PC-9 (cell line): ENCODE data around the gene SPRYD7. TPM values are rescaled to one million over a fixed set of nuclear protein-coding genes. Genes with fewer than 3 reads are reported as not detected.

Source experiments
- BruUV-seq: library from RNA; stranded (reverse); fragments of 400-500 nt; replicated peaks from 2 replicates; lab custom pipeline; 2021; lab: Mats Ljungman, UMichigan
- CTCF ChIA-PET: fragments of 300-600 bp; sonication (Branson Sonifier 250); formaldehyde crosslinking; loops from one replicate; lab custom pipeline; 2022; ENCODE audit warnings: antibody characterized with exemption; lab: Charles Lee
- POLR2A ChIA-PET: fragments of 300-600 bp; sonication (Branson Sonifier 250); formaldehyde crosslinking; loops from one replicate; lab custom pipeline; 2022; ENCODE audit warnings: antibody characterized with exemption; ENCODE audit not compliant: unreplicated experiment; lab: Charles Lee
- DNase-seq, 2 experiments: peaks; one replicate each; pipeline versions ENCODE4 v3.0.0 to v3.0.0-alpha.2; 2015 to 2022; ENCODE audit warnings: mixed read lengths in 1 of 2
- H2AFZ ChIP-seq: fragments of 200-600 bp; sonication (generic); 2 replicates; pipeline ENCODE4 v1.8.1; 2017; ENCODE audit warnings: antibody characterized with exemption
- H3F3A ChIP-seq: fragments of 200-600 bp; sonication (generic); 2 replicates; pipeline ENCODE4 v1.8.1; 2017; ENCODE audit warnings: antibody characterized with exemption, mild to moderate bottlenecking, low read depth; ENCODE audit not compliant: insufficient read depth
- H3K27ac ChIP-seq: fragments of 200-600 bp; sonication (generic); 2 replicates; pipeline ENCODE4 v1.6.1; 2016; ENCODE audit warnings: mixed run types
- H3K27me3 ChIP-seq: fragments of 200-600 bp; sonication (generic); 2 replicates; pipeline ENCODE4 v1.6.1; 2016; ENCODE audit warnings: low read depth, mixed run types; ENCODE audit not compliant: insufficient read depth
- H3K36me3 ChIP-seq: fragments of 200-600 bp; sonication (generic); 2 replicates; pipeline ENCODE4 v1.6.1; 2016; ENCODE audit warnings: low read depth, mixed run types
- H3K4me1 ChIP-seq: fragments of 200-600 bp; sonication (generic); replicated peaks from 2 replicates; pipeline ENCODE4 v1.6.1; 2016; ENCODE audit warnings: mixed run types; ENCODE audit not compliant: insufficient read depth
- H3K4me2 ChIP-seq: fragments of 200-600 bp; sonication (generic); 2 replicates; pipeline ENCODE4 v1.6.1; 2017; ENCODE audit warnings: mixed run types
- H3K4me3 ChIP-seq: fragments of 200-600 bp; sonication (generic); 2 replicates; pipeline ENCODE4 v1.6.1; 2016; ENCODE audit warnings: mixed run types
- H3K79me2 ChIP-seq: fragments of 200-600 bp; sonication (generic); 2 replicates; pipeline ENCODE4 v1.6.1; 2017; ENCODE audit warnings: low read depth, mixed run types
- H3K9me2 ChIP-seq: fragments of 200-600 bp; sonication (generic); 2 replicates; pipeline ENCODE4 v1.8.1; 2017; ENCODE audit warnings: mild to moderate bottlenecking; ENCODE audit not compliant: insufficient read depth
- H3K9me3 ChIP-seq: fragments of 200-600 bp; sonication (generic); 2 replicates; pipeline ENCODE4 v1.8.1; 2016; ENCODE audit warnings: low read depth; ENCODE audit not compliant: insufficient read depth
- H4K20me1 ChIP-seq: fragments of 200-600 bp; sonication (generic); 2 replicates; pipeline ENCODE4 v1.8.1; 2017; ENCODE audit not compliant: insufficient read depth
- EZH2 ChIP-seq: fragments of 200-600 bp; sonication (generic); IDR thresholded peaks from 2 replicates; pipeline ENCODE4 v1.8.0; 2017; ENCODE audit warnings: antibody characterized with exemption, low read depth
- intact Hi-C: fragments of 100-400 bp; cut with micrococcal nuclease; formaldehyde crosslinking; loops from one replicate; pipeline ENCODE4 v1.10.0; 2022; ENCODE audit not compliant: unreplicated experiment
- total RNA-seq: library from RNA; stranded (reverse); gene quantifications from 2 replicates; pipeline ENCODE4 v1.2.3, GENCODE V29; 2021
- TF ChIP-seq, protein P1 (sequence below): fragments of 200-600 bp; sonication (generic); conservative IDR thresholded peaks from 2 replicates; pipeline ENCODE4 v1.6.1; 2017; ENCODE audit warnings: mixed run types, antibody characterized with exemption, mild to moderate bottlenecking, moderate library complexity

Gene SPRYD7
- total RNA-seq, 1 experiment from 2014 or later: 6.4 TPM

DNA sequence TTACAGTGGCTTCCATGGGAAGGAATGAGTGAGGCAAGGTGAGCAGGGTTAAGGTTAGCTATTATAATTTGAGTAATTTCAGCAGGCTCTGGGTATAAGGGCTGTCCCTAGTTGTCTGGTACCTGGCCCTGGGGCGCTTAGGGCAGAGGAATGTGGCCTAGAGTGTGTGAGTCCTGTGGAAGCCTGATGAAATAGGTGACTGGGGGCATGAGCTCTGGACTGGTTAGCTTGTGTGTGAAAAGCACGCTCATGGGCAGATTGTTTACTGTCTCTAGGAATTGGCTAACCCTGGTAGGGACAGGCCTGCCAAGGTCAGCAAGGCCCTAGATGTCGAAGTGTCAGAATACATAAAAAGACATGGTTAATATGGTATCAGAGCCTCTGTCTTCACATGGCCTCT lies 42.5 kb downstream of the SPRYD7 start:
- no TSS peak for BruUV-seq
- no peak overlapping the region for H3K4me2 ChIP-seq
- POLR2A ChIA-PET: no interaction called here

GRCh38 chr13:49890376-49890775 lies 45.8 kb downstream of the SPRYD7 start:
- no peak for DNase-seq
- ChIA-PET POLR2A (interaction anchor here (0.6 kb wide), 1 partner anchor 245 kb away, joined by 4 read pairs; no protein-coding TSS in a partner anchor), CTCF (interaction anchor here (0.6 kb wide), 1 partner anchor 1850 kb away, joined by 3 read pairs; no protein-coding TSS in a partner anchor)

More for the DNA sequence above, 42.5 kb downstream of the SPRYD7 start:
- H2AFZ ChIP-seq: no peak overlapping the region
- no peak overlapping the region for H3K4me3 ChIP-seq
- no peak overlapping the region for H3K27ac ChIP-seq
- H3K79me2 ChIP-seq: no peaks in the 10 kb centered on the region
- CTCF ChIA-PET: no interaction called here
- intact Hi-C loops: no loop called here
- no peak for DNase-seq
- no peaks in the 10 kb centered on the region for H3K9me2 ChIP-seq
- no peaks in the 10 kb centered on the region for H3K27me3 ChIP-seq
- TF ChIP-seq, protein P1, sequence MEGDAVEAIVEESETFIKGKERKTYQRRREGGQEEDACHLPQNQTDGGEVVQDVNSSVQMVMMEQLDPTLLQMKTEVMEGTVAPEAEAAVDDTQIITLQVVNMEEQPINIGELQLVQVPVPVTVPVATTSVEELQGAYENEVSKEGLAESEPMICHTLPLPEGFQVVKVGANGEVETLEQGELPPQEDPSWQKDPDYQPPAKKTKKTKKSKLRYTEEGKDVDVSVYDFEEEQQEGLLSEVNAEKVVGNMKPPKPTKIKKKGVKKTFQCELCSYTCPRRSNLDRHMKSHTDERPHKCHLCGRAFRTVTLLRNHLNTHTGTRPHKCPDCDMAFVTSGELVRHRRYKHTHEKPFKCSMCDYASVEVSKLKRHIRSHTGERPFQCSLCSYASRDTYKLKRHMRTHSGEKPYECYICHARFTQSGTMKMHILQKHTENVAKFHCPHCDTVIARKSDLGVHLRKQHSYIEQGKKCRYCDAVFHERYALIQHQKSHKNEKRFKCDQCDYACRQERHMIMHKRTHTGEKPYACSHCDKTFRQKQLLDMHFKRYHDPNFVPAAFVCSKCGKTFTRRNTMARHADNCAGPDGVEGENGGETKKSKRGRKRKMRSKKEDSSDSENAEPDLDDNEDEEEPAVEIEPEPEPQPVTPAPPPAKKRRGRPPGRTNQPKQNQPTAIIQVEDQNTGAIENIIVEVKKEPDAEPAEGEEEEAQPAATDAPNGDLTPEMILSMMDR: no peak
- H3K4me1 ChIP-seq: no peaks in the 10 kb centered on the region
- H3K9me3 ChIP-seq: no peaks in the 10 kb centered on the region
- no peaks in the 10 kb centered on the region for H4K20me1 ChIP-seq
- H3F3A ChIP-seq: no peaks in the 10 kb centered on the region
- H3K36me3 ChIP-seq: no peaks in the 10 kb centered on the region

DNA sequence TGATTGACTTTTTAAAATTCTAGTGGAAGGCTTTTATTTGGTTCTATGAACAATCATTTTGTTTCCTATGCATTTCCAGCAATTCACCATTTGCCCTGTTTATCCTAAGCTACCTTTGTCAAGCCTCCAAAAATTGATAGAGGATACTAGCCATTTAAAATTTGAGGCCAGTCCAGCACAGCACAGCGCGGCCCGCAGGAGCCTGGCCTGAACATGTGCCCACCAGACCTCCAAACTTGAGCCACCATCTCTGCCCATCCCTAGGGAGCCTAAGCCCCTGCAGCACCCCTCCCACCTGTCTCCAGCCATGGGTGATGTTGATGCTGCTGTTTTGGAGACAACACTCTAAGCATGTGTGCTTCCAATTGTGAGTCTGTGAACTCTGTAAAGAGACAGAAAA lies 57.5 kb downstream of the SPRYD7 start:
- intact Hi-C loops: no loop called here
- Histone ChIP-seq H3K4me2 (no peak overlapping the region), H3K79me2 (no peaks in the 10 kb centered on the region), H3K4me1 (no peaks in the 10 kb centered on the region), H3K27me3 (no peaks in the 10 kb centered on the region), H4K20me1 (no peaks in the 10 kb centered on the region), H2AFZ (no peak overlapping the region), H3K36me3 (no peaks in the 10 kb centered on the region), H3K9me3 (peaks cover 15% of the 10 kb centered on the region), H3F3A (no peaks in the 10 kb centered on the region), H3K9me2 (no peaks in the 10 kb centered on the region), H3K4me3 (no peak overlapping the region), H3K27ac (no peak overlapping the region)
- ChIA-PET POLR2A (no interaction called here), CTCF (no interaction called here)
- no TSS peak for BruUV-seq
- DNase-seq: no peak
- TF ChIP-seq, protein P1: no peak
- TF ChIP-seq EZH2: no peak

More at GRCh38 chr13:49890376-49890775, 45.8 kb downstream of the SPRYD7 start:
- Histone ChIP-seq H3K36me3 (no peaks in the 10 kb centered on the region), H3K9me2 (no peaks in the 10 kb centered on the region), H3K27ac (no peak overlapping the region), H3F3A (no peaks in the 10 kb centered on the region), H2AFZ (no peak overlapping the region), H3K4me1 (no peaks in the 10 kb centered on the region), H3K9me3 (no peaks in the 10 kb centered on the region), H3K4me2 (no peak overlapping the region), H3K27me3 (no peaks in the 10 kb centered on the region), H3K79me2 (no peaks in the 10 kb centered on the region), H3K4me3 (no peak overlapping the region), H4K20me1 (no peaks in the 10 kb centered on the region)
- TF ChIP-seq, protein P1: no peak
- TF ChIP-seq EZH2: no peak
- no TSS peak for BruUV-seq
- intact Hi-C loops: no loop called here
